PC-9 (cell line): ENCODE data around the gene KIF26B.

Source experiments
- CTCF ChIP-seq: fragments of 200-600 bp; sonication (generic); conservative IDR thresholded peaks from 2 replicates; pipeline ENCODE4 v1.6.1; 2017; ENCODE audit warnings: mixed run types, antibody characterized with exemption, mild to moderate bottlenecking, moderate library complexity
- EZH2 ChIP-seq: fragments of 200-600 bp; sonication (generic); IDR thresholded peaks from 2 replicates; pipeline ENCODE4 v1.8.0; 2017; ENCODE audit warnings: antibody characterized with exemption, low read depth

GRCh38 chr1:245448975-245449431 lies 294.2 kb downstream of the KIF26B start:
- TF ChIP-seq CTCF (no peak), EZH2 (no peak)
